ENCODE results near the gene DAGLA.

DAGLA gene

DNA sequence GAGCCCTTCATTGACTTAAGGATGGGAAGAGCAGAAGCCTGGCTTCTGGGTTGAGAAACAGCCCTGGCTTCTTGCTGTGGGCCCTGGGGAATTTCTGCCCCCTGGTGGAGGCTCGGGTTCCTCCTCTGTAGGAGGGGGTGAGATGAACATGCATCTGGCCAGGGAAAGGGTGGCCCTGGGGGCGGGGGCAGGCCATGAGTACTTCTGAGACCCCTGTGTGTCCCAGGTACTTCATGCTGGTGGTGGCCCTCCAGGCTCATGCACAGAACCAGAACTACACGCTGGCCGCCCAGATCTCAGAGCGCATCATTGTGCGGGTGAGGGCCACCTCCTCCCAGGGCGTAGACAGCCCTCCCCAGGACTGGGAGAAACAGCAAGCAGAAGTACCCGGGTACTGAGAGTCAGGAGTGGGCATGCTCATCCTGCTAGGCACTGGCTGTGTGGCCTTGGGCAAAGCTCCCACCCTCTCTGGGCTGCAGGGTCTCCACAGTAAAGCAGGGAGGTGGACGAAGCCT, 96.4 kb downstream of the DAGLA start:
- CTCF ChIA-PET: interaction anchor here (0.7 to 9.2 kb wide), 11 partner anchors 10 to 331 kb away, joined by 3 to 92 read pairs (median 5); partner anchors contain the start of genes FEN1, MYRF and TMEM258
- POLR2A ChIA-PET: no interaction called here
- TF ChIP-seq, protein P1, sequence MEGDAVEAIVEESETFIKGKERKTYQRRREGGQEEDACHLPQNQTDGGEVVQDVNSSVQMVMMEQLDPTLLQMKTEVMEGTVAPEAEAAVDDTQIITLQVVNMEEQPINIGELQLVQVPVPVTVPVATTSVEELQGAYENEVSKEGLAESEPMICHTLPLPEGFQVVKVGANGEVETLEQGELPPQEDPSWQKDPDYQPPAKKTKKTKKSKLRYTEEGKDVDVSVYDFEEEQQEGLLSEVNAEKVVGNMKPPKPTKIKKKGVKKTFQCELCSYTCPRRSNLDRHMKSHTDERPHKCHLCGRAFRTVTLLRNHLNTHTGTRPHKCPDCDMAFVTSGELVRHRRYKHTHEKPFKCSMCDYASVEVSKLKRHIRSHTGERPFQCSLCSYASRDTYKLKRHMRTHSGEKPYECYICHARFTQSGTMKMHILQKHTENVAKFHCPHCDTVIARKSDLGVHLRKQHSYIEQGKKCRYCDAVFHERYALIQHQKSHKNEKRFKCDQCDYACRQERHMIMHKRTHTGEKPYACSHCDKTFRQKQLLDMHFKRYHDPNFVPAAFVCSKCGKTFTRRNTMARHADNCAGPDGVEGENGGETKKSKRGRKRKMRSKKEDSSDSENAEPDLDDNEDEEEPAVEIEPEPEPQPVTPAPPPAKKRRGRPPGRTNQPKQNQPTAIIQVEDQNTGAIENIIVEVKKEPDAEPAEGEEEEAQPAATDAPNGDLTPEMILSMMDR (IDR thresholded peaks at IDR 0.05; ENCODE audit: insufficient read depth, low read length, missing control alignments): peak; percentile 80
- no peak for DNase-seq (ENCODE audit: low read depth, low spot score)
- no peak overlapping the region for H3K4me3 ChIP-seq (ENCODE audit: low read depth, low read length)

DNA sequence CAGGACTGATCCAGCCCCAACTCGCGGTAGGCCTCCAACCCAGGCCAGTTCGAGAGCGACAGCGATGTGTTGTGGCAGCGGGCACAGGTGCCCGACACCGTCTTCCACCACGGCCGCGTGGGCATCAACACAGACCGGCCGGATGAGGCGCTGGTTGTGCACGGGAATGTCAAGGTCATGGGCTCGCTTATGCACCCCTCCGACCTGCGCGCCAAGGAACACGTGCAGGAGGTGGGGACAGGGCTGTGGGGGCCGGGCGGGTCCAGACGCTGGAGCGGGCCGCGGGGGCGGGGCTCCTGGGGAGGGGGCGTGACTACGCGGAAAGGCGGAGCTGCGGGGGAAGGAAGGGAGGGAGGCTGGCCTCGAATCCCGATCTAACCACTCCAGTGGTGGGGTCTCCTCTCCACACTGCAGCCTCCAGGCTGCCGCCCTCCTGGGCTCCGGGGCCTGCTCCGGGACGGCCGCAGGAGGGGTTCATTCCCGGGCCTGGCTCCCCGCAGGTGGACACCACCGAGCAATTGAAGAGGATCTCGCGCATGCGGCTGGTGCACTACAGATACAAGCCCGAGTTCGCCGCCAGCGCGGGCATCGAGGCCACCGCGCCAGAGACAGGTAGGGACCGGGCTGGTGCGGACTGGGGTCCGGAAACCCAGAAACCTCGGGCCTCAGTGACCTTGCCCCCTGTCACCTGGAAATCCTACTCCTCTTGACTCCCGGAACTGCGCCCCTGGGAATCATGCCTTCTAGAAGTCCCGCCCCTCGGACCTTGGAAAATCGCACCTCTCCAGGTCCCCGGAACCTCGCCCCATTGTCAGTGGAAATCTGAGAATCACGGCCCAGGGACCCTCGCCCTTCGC, 97.3 kb downstream of the DAGLA start:
- POLR2A ChIA-PET: no interaction called here
- TF ChIP-seq, protein P1 (IDR thresholded peaks at IDR 0.05; ENCODE audit: insufficient read depth, low read length, missing control alignments): no peak
- CTCF ChIA-PET: interaction anchor here (0.7 to 9.2 kb wide), 9 partner anchors 11 to 33 kb away, joined by 3 to 92 read pairs (median 9); partner anchors contain the start of genes FEN1 and TMEM258
- no peak overlapping the region for H3K4me3 ChIP-seq (ENCODE audit: low read depth, low read length)
- no peak for DNase-seq (ENCODE audit: low read depth, low spot score)

DNA sequence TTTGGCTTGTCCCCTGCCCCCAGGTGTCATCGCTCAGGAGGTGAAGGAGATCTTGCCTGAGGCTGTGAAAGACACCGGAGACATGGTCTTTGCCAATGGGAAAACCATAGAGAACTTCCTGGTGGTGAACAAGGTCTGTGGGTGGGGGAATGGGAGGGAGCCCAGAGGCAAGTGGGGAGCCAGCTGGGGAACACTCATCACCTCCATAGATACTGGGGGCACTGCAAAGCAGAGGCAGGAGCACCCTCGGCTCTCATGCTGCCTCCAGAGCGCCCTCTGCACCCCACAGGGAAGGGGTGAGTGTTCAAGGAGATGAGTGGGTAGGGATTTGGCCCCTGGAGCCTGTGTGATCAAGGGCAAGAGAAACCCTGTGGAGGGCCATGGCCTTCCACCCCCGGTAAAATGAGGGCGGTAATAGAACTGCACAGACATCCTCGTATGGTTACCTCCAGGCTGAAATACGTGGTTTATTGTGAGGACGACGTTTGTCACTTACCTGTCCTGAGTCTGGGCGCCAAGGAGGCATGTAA, 98.2 kb downstream of the DAGLA start:
- ChIA-PET POLR2A (no interaction called here), CTCF (interaction anchor here (1.4 to 9.2 kb wide), 3 partner anchors 12 to 31 kb away, joined by 4 to 92 read pairs (median 21); partner anchors contain the start of genes FEN1 and TMEM258)
- H3K4me3 ChIP-seq (ENCODE audit: low read depth, low read length): no peak overlapping the region
- TF ChIP-seq, protein P1 (IDR thresholded peaks at IDR 0.05; ENCODE audit: insufficient read depth, low read length, missing control alignments): no peak
- DNase-seq (ENCODE audit: low read depth, low spot score): no peak

DNA sequence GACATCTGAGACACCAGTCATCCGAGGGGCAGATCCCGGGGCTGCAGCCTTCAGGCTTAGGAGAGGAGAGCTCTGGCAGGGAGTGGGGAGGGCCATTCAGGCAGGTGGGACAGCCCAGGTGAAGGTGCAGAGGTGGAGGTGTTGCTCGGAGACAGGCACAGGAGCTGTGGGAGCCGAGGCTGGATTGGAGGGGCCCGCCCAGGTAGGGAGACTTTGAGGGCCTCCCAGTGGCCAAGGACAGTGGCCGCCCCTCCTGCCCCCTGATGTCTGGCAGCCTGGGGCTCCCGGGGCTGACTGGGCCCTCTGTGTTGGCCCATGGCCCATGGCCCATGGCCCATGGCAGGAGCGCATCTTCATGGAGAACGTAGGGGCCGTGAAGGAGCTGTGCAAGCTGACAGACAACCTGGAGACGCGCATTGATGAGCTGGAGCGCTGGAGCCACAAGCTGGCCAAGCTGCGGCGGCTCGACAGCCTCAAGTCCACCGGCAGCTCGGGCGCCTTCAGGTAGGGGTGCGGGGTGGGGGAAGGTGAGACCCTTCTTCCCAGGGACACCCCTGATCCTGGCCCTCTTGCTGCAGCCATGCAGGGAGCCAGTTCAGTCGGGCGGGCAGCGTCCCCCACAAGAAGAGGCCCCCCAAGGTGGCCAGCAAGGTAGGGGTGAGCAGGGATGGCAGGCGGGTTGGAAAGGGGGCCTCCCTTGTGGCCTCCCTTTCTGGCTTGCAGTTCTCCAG, 98.9 kb downstream of the DAGLA start:
- no peak for DNase-seq (ENCODE audit: low read depth, low spot score)
- H3K4me3 ChIP-seq (ENCODE audit: low read depth, low read length): no peak overlapping the region
- ChIA-PET CTCF (interaction anchor here (1.4 to 9.2 kb wide), 3 partner anchors 11 to 31 kb away, joined by 4 to 92 read pairs (median 21); partner anchors contain the start of genes FEN1 and TMEM258), POLR2A (no interaction called here)
- TF ChIP-seq, protein P1 (IDR thresholded peaks at IDR 0.05; ENCODE audit: insufficient read depth, low read length, missing control alignments): no peak

DNA sequence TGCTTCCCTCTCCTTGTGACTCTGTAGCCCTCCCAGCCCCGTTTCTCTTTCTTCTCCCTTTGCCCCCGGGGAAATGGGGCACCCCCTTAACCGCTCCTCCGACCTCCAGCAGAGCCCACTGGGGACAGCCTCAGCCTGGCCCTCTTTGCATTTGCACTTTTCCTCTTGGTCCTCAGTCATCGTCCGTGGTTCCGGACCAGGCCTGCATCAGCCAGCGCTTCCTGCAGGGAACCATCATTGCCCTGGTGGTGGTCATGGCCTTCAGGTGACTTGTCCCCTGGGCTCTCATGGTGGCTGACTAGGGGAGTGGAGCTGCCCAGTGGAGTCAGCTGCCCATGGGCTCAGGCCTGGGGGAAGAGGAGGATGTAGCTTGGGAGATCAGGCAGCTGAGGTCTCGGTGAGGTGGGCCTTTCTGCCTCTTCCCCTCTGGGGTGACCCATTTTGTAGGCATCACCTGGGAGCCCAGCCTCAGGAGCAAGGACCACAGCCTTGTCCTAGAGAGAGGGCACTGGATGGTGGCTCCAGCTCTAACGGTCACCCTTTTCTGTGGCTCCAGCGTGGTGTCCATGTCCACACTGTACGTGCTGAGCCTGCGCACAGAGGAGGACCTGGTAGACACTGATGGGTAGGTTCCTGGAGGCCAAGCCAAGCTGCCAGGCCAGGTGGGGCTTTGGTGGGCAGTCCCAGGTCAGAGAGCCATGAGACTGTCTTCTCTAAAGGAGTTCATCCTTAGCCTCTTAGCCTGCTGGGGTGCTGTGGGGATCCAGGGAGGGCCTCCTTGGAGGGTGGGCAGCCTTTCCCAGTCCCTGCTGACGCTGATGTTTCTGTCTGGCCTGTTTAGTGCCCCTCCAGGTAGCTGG, 99.7 kb downstream of the DAGLA start:
- H3K4me3 ChIP-seq (ENCODE audit: low read depth, low read length): no peak overlapping the region
- TF ChIP-seq, protein P1 (IDR thresholded peaks at IDR 0.05; ENCODE audit: insufficient read depth, low read length, missing control alignments): no peak
- ChIA-PET POLR2A (no interaction called here), CTCF (interaction anchor here (0.8 to 9.2 kb wide), 6 partner anchors 10 to 328 kb away, joined by 3 to 92 read pairs (median 4); partner anchors contain the start of genes FEN1 and TMEM258)
- no peak for DNase-seq (ENCODE audit: low read depth, low spot score)
